Right renal cortex interstitium (tissue), 3 donors: ENCODE measurements around the gene MUL1. TPM values are rescaled to one million over a fixed set of nuclear protein-coding genes. Genes with fewer than 3 reads are reported as not detected.
"Not testable (repeated sequence)": the region's sequence is repeated elsewhere in the genome, so short reads cannot be mapped to it uniquely, and the experiment has no call there.

Experiments used
- DNase-seq, 3 donors: peaks; one replicate each; pipeline ENCODE4 v3.0.0-alpha.2; 2013; ENCODE audit warnings: low read depth in 3 of 3, low spot score in 2 of 3
- polyA plus RNA-seq, 3 donors: library from polyadenylated mRNA; unstranded; fragments of 120-200 nt; gene quantifications; one replicate each; pipeline ENCODE4 v1.2.1, GENCODE V29; 2013; ENCODE audit not compliant: insufficient read length in 3 of 3

Gene MUL1
- polyA plus RNA-seq, 3 donors = 33.8 to 36.4 (median 33.8) TPM

- DNase-seq = not testable (repeated sequence)
Observed at GRCh38 chr1:20519609-20520262, 11.8 kb upstream of the MUL1 start.

DNA sequence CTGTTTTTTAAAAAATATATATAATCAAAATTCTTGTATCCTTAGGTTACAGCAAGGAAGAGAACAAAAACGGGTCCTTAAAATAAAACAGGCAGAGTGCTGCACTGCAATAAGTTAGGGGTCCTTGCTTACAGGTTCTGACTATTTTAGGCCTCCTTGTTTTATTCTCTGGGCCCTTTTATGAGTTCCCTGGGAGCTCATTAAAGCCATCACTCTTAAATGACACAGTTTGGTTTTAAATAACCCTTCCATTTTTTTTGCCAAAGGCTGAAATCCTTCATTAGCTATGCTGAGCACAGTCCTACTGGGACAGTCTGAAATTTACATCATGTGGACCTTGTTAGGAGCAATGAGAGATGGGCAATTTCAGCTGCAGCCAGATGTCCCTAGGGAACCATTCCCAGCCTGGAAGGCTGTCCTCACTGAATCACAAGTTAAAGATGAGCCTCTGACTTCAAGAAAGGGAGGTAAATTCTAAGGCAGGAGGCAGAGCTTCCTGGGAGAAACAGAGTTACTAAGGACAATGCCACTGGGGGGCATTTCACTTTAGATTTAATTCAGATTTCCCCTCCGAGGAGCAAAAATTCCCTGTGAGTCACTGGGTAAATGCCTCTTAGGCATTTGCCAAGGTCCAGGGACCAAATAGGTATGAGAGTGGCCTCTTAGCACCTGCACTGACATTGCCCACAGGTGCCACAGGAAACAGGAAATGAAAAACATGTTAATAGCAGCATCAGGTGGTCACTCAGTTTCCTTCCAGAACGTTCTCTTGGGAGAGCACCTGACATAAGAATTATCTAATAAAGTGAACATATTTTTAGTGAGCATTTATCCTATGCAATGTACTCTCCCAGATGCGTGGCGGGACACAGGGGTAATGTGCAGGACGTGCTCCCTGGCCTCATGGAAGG is 3.8 kb upstream of the MUL1 start:
- no peak for DNase-seq

DNA sequence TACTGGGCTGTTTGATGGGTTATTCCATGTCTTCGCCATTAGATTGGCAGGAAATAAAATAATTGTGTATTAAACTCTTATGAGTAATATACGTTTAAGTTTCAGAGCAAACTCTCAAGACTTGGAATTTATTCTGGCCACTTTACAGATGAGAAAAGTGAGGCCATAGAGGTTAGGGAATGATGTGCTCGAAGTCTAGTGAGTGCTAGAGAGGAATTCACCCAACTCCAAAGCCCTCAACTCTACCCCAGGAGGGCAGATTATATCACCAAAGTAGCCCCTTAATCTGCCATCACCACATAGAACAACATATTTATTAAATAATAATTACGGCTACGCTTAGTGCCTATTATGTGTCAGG is 440 bp upstream of the MUL1 start:
- no peak for DNase-seq

- no peak for DNase-seq
Observed at GRCh38 chr1:20507248-20507563, 745 bp downstream of the MUL1 start.

GRCh38 chr1:20505488-20505887 is 2.5 kb downstream of the MUL1 start:
- no peak for DNase-seq

GRCh38 chr1:20500716-20501115 is 7.2 kb downstream of the MUL1 start:
- no peak for DNase-seq

DNA sequence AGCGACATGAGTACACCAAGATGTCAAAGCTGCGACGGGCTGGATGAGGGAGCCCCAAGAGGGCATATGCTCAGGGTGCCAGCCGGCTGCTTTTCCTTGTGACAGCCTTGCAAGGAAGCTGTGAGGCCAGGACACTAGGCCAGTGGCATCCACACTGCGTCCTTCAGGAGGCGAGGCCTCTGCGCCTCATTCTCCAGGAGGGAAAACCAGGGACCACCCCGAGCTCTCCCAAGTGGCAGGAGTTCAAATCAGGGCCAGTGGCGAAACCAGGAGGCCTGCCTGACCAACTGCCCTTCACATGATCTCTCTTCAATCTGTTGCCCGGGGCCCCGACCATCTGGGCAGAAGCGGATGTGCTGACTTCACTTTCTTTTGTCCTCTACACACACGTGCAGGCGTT is 8.2 kb downstream of the MUL1 start:
- no peak for DNase-seq

DNA sequence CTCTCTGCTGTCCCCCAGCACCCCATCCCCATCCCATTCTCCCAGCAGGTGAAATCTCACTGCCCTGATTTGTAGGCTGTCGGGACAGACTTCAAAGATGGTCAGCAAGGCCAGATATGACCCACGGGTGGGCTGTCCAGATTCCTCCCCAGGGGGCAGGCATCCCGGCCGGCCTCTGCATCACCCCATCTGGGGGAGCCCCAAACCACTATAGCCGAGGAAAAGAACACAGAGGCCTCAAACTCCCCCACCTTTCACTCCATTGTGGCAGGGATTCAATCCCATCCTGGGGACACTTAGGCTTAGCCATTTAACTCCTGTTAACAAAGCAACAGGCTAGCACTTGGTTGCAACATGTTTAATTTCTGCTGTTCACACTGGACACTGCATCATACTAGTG is 8.8 kb downstream of the MUL1 start:
- no peak for DNase-seq

GRCh38 chr1:20498116-20498515 is 9.8 kb downstream of the MUL1 start:
- no peak for DNase-seq

GRCh38 chr1:20497506-20497905 is 10.4 kb downstream of the MUL1 start:
- DNase-seq = no peak

DNA sequence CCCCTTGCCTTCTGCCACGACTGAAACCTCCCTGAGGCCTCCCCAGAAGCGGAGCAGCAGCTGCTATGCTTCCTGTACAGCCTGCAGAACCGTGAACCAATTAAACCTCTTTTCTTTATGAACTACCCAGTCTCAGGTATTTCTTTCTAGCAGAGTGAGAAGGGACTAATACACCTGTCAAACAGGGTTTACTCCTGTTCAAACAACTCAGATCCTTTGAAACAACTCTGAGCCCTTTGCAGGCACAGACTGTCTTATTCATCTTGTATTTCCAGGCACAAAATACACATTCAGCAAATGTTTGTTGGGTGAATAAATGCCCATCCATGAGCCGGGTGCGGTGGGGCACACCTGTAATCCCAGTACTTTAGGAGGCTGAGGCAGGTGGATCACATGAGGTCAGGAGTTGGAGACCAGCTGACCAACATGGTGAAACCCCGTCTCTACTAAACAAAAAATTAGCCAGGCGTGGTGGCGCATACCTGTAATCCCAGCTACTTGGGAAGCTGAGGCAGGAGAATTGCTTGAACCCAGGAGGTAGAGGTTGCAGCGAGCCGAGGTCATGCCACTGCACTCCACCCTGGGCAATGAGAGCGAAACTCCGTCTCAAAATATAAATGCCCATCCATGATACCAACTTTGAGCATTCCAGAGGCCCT is 11.1 kb downstream of the MUL1 start:
- DNase-seq = not testable (repeated sequence)

GRCh38 chr1:20496241-20496661 is 11.7 kb downstream of the MUL1 start:
- no peak for DNase-seq

DNA sequence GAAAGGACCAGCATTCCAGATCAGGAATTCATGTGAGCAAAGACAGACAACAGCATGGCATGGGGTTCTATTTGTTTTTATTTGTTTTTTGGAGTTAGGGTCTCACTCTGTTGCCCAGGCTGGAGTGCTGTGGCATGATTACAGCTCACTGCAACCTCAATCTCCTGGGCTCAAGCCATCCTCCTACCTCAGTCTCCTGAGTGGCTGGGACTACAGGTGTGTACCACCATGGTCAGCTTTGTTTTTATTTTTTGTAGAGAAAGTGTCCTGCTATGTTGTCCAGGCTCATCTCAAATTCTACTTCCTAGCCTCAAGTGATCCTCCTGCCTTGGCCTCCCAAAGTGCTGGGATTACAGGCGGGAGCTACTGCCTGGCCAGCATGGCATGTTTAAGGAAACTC is 12.3 kb downstream of the MUL1 start:
- DNase-seq = no peak

GRCh38 chr1:20494609-20495311 is 13.2 kb downstream of the MUL1 start:
- no peak for DNase-seq

- no peak for DNase-seq
Observed at GRCh38 chr1:20493839-20494608, 13.9 kb downstream of the MUL1 start.

GRCh38 chr1:20493309-20493708 is 14.6 kb downstream of the MUL1 start:
- DNase-seq = no peak

- no peak for DNase-seq
Observed at GRCh38 chr1:20492751-20493150, 15.2 kb downstream of the MUL1 start.

GRCh38 chr1:20491866-20492265 is 16.1 kb downstream of the MUL1 start:
- DNase-seq = no peak

- no peak for DNase-seq
Observed at GRCh38 chr1:20491178-20491577, 16.8 kb downstream of the MUL1 start.

DNA sequence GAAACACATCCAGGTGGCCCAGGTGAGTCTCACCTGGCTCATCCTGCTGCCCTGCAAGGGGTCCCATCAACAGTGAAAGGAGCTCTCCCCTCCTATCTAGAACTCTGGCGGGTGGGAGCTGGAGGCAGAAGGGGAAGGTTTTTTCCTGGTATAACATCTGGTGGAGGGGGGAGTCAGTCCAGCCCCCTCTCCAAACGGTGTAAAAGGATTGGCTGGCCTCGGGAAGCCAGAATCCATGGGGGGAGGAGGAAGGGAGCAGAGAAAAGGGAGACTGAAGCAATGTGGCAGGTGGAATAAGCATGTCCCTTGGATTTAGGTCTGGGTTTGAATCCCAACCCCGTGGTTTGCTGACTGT is 20.7 kb downstream of the MUL1 start:
- no peak for DNase-seq
